GM19025 (cell line): ENCODE results near the gene CNOT1.

Experiments
- ATAC-seq: cut with Tn5 transposase; IDR thresholded peaks from one replicate; pipeline ENCODE4 v1.9.1; 2021; ENCODE audit warnings: mild to moderate bottlenecking, low read depth, moderate library complexity; ENCODE audit not compliant: unreplicated experiment

Gene CNOT1

GRCh38 chr16:58530179-58530578 lies 99.4 kb downstream of the CNOT1 start:
- no peak for ATAC-seq

GRCh38 chr16:58519707-58520106 lies 109.9 kb downstream of the CNOT1 start:
- ATAC-seq, result no peak

GRCh38 chr16:58518980-58519368 lies 110.7 kb downstream of the CNOT1 start:
- ATAC-seq, result no peak

GRCh38 chr16:58518083-58518979 lies 111.3 kb downstream of the CNOT1 start:
- peak; percentile 34 for ATAC-seq

- no peak for ATAC-seq
Measured at GRCh38 chr16:58516768-58517107, 112.9 kb downstream of the CNOT1 start.

GRCh38 chr16:58515871-58516767 lies 113.5 kb downstream of the CNOT1 start:
- peak; percentile 26 for ATAC-seq

- ATAC-seq, result peak; percentile 64
Measured at GRCh38 chr16:58515125-58515870, 114.3 kb downstream of the CNOT1 start, which contains the start of gene SETD6. SETD6 (plus strand) TSS chr16:58515517; CDS start chr16:58515538, 21 bp downstream.

- no peak for ATAC-seq
Measured at GRCh38 chr16:58513874-58514273, 115.8 kb downstream of the CNOT1 start.

- ATAC-seq, result no peak
Measured at GRCh38 chr16:58511933-58512815, 117.5 kb downstream of the CNOT1 start.

GRCh38 chr16:58510776-58511628 lies 118.6 kb downstream of the CNOT1 start:
- no peak for ATAC-seq

- no peak for ATAC-seq
Measured at GRCh38 chr16:58510097-58510775, 119.4 kb downstream of the CNOT1 start.

- ATAC-seq, result no peak
Measured at GRCh38 chr16:58509256-58510096, 120.2 kb downstream of the CNOT1 start.

- ATAC-seq, result no peak
Measured at GRCh38 chr16:58508671-58509251, 120.9 kb downstream of the CNOT1 start.

GRCh38 chr16:58507963-58508670 lies 121.5 kb downstream of the CNOT1 start:
- ATAC-seq, result no peak

GRCh38 chr16:58507195-58507962 lies 122.2 kb downstream of the CNOT1 start:
- ATAC-seq, result no peak
